ENCODE results near the gene EXOSC7.

EXOSC7 gene

GRCh38 chr3:45060165-45060892, 84.3 kb downstream of the EXOSC7 start:
- no peak for TF ChIP-seq ZFX (IDR thresholded peaks at IDR 0.05; ENCODE audit: borderline replicate concordance)
- TF ChIP-seq CTCF (IDR thresholded peaks at IDR 0.05), result no peak
- no peak overlapping the region for H3K27ac ChIP-seq
